ENCODE results near the gene TUSC2. TPM values are rescaled to one million over a fixed set of nuclear protein-coding genes. Genes with fewer than 3 reads are reported as not detected.

Gene TUSC2
- total RNA-seq, 1 experiment from 2014 or later: 35.3 TPM

GRCh38 chr3:50340448-50341329 is 12.7 kb upstream of the TUSC2 start, which contains the start of gene RASSF1:
TSS of gene RASSF1 (minus strand) at chr3:50340836. CDS start at chr3:50340805, 31 bp downstream.
- intact Hi-C loops (cut with micrococcal nuclease; ENCODE audit: unreplicated experiment): no loop called here
- Histone ChIP-seq H3K27ac (ENCODE audit: low read length) (0 out of 2 replicates have a peak within 1 kb of the TSS, but pooled peaks have one; percentile 26), H3K36me3 (ENCODE audit: control insufficient read depth, insufficient read depth, low read length) (peaks cover 8% of the 10 kb centered on the region; the same call in 1 of the 2 replicates), H3K9me3 (ENCODE audit: control insufficient read depth, insufficient read depth, low read depth, low read length) (no peaks in the 10 kb centered on the region), H3K4me3 (ENCODE audit: low read depth in 2 of 2, low read length in 2 of 2) (peak within 1 kb of the TSS; percentile 28 to 39), H3K4me1 (ENCODE audit: control insufficient read depth, insufficient read depth, low read length) (0 out of 2 replicates have a peak, but pooled peaks cover 6% of the 10 kb centered on the region), H3K27me3 (ENCODE audit: control insufficient read depth, insufficient read depth, low read length) (no peaks in the 10 kb centered on the region)
- ATAC-seq (no peak; the same call in 1 of the 2 replicates), DNase-seq (ENCODE audit: low read depth, low spot score) (no peak)
- POLR2A ChIA-PET: interaction anchor here (0.6 kb wide), 1 partner anchor 28 kb away, joined by 3 read pairs; no protein-coding TSS in a partner anchor
- CTCF ChIA-PET: no interaction called here
- TF ChIP-seq, protein P1, sequence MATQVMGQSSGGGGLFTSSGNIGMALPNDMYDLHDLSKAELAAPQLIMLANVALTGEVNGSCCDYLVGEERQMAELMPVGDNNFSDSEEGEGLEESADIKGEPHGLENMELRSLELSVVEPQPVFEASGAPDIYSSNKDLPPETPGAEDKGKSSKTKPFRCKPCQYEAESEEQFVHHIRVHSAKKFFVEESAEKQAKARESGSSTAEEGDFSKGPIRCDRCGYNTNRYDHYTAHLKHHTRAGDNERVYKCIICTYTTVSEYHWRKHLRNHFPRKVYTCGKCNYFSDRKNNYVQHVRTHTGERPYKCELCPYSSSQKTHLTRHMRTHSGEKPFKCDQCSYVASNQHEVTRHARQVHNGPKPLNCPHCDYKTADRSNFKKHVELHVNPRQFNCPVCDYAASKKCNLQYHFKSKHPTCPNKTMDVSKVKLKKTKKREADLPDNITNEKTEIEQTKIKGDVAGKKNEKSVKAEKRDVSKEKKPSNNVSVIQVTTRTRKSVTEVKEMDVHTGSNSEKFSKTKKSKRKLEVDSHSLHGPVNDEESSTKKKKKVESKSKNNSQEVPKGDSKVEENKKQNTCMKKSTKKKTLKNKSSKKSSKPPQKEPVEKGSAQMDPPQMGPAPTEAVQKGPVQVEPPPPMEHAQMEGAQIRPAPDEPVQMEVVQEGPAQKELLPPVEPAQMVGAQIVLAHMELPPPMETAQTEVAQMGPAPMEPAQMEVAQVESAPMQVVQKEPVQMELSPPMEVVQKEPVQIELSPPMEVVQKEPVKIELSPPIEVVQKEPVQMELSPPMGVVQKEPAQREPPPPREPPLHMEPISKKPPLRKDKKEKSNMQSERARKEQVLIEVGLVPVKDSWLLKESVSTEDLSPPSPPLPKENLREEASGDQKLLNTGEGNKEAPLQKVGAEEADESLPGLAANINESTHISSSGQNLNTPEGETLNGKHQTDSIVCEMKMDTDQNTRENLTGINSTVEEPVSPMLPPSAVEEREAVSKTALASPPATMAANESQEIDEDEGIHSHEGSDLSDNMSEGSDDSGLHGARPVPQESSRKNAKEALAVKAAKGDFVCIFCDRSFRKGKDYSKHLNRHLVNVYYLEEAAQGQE (IDR thresholded peaks at IDR 0.05; ENCODE audit: insufficient read depth in 1 of 2, low read depth in 2 of 2, low read length in 1 of 2): no peak
- TF ChIP-seq TCF7L2 (IDR thresholded peaks at IDR 0.05; ENCODE audit: low read depth, low read length) (no peak), SIN3A (IDR thresholded peaks at IDR 0.05; ENCODE audit: borderline replicate concordance, insufficient read depth, low read depth, low read length) (no peak), POLR2AphosphoS5 (IDR thresholded peaks at IDR 0.05; ENCODE audit: low read depth, low read length) (no peak), CTCF (IDR thresholded peaks at IDR 0.05) (no peak)
- in situ Hi-C loops (cut with HindIII; ENCODE audit: low pct_unique_long_range_greater_than_20kb, low sequenced_read_pairs): no loop called here
- BruUV-seq (replicated peaks): no TSS peak

DNA sequence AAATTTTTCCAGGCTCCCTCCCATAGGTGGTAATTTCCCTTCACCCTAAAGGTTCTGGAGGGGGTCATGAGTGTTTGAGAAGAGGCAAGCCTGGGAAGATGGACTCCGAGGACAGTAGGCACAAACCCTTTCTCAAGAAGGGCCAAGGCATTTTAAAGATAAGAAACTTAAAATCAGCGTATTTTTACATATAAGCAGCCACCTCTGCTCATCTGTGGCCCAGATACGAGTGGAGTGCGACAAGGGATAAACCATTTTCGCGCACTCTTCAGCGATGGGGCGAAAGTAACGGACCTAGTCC is 12.1 kb upstream of the TUSC2 start:
- CTCF ChIA-PET: no interaction called here
- H3K36me3 ChIP-seq (ENCODE audit: control insufficient read depth, insufficient read depth, low read length): peaks cover 8% of the 10 kb centered on the region; the same call in 1 of the 2 replicates
- peak overlapping the region; percentile 28 to 39 for H3K4me3 ChIP-seq (ENCODE audit: low read depth in 2 of 2, low read length in 2 of 2)
- TF ChIP-seq SIN3A (IDR thresholded peaks at IDR 0.05; ENCODE audit: borderline replicate concordance, insufficient read depth, low read depth, low read length) (no peak), TCF7L2 (IDR thresholded peaks at IDR 0.05; ENCODE audit: low read depth, low read length) (no peak), POLR2AphosphoS5 (IDR thresholded peaks at IDR 0.05; ENCODE audit: low read depth, low read length) (no peak), CTCF (IDR thresholded peaks at IDR 0.05) (no peak)
- TF ChIP-seq, protein P1 (IDR thresholded peaks at IDR 0.05; ENCODE audit: insufficient read depth in 1 of 2, low read depth in 2 of 2, low read length in 1 of 2): no peak
- intact Hi-C loops (cut with micrococcal nuclease; ENCODE audit: unreplicated experiment): no loop called here
- H3K27ac ChIP-seq (ENCODE audit: low read length): 0 out of 2 replicates have a peak overlapping the region, but pooled peaks have one; percentile 26
- in situ Hi-C loops (cut with HindIII; ENCODE audit: low pct_unique_long_range_greater_than_20kb, low sequenced_read_pairs): no loop called here
- H3K27me3 ChIP-seq (ENCODE audit: control insufficient read depth, insufficient read depth, low read length): no peaks in the 10 kb centered on the region
- no peaks in the 10 kb centered on the region for H3K9me3 ChIP-seq (ENCODE audit: control insufficient read depth, insufficient read depth, low read depth, low read length)
- ATAC-seq (no peak), DNase-seq (ENCODE audit: low read depth, low spot score) (no peak)
- peaks cover 6% of the 10 kb centered on the region; the same call in 1 of the 2 replicates for H3K4me1 ChIP-seq (ENCODE audit: control insufficient read depth, insufficient read depth, low read length)
- POLR2A ChIA-PET: interaction anchor here (0.6 kb wide), 1 partner anchor 28 kb away, joined by 3 read pairs; no protein-coding TSS in a partner anchor
- BruUV-seq (replicated peaks): no TSS peak

Measured in Panc1 (cell line).